HG03060 (cell line): ENCODE data around the gene PHC2.

Experiments used
- ATAC-seq: cut with Tn5 transposase; IDR thresholded peaks from one replicate; pipeline ENCODE4 v1.9.1; 2021; ENCODE audit warnings: low read depth, moderate number of reproducible peaks; ENCODE audit not compliant: unreplicated experiment

The PHC2 gene

DNA sequence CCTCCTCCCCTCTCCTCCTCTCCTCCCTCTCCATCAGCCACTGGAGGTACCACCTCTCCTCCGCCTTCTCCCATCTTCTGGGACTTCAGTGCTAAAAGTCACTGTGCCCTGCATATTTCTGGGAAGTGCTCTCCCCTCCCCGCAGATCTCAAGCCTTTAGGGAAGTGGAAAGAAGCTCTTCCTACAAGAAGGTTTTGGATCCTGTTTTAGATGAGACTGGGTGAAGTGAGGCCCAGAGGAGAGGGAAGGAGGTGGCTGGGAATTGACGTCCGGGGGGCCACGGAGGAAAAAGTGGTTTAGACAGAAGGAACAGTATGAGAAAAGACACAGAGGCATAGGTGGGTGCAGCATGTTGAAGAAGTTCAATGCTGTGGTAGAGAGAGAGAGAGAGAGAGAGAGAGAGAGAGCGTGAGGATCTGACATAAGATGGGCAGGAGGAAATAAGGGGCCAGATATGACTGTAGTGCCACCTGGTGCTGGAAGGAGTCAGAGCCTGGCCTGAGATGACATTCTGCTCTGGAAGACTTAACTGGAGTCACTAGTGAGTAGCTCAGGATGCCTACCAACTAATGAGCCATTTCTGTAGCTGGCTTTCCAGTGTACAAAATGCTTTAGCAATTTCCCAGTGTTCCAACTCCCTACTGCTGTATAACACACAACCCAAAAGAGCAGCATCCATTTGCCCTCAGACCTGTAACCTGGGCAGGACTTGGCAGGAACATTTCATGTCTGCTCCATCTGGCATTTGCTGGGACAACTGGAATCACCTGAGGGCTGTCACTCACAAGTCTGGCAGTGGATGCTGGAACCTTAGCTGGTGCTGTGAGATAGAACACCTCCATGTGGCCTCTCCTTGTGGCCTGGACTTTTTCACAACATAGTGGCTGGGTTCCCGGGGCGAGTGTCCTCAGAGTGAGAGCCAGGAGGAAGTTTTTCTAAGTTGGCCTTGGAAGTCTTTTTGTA lies 24.9 kb upstream of the PHC2 start:
- ATAC-seq: no peak

DNA sequence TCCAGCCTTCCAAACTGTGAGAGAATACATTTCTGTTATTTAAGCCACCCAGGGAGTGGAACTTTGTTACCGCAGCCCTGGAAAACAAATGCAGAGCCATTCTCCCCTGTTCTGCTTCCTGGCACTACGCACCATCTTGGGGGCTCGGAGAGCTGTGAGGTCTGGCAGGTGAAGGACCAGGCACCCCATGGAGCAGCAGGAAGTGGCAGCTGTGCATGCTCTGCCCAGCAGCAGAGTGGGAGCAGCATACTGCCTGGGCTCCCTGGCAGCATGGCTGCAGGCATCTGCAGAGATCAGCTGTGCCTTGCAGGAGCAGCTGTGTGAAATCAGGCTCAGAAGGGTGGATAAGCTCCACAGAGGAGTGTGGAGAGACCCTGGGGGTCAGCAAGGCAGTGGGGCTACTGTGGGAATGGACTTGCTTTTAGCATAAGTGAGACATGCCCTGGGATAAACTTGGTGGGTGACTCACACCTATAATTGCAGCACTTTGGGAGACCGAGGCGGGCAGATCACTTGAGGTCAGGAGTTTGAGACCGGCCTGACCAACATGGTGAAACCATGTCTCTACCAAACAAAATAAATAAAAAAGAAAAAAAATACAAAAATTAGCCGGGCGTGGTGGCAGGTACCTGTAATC lies 23.9 kb upstream of the PHC2 start:
- no peak for ATAC-seq

GRCh38 chr1:33446590-33446989 lies 15.7 kb upstream of the PHC2 start:
- ATAC-seq: no peak

- ATAC-seq: no peak
These were observed 14.2 kb upstream of the PHC2 start for GRCh38 chr1:33445108-33445507.

DNA sequence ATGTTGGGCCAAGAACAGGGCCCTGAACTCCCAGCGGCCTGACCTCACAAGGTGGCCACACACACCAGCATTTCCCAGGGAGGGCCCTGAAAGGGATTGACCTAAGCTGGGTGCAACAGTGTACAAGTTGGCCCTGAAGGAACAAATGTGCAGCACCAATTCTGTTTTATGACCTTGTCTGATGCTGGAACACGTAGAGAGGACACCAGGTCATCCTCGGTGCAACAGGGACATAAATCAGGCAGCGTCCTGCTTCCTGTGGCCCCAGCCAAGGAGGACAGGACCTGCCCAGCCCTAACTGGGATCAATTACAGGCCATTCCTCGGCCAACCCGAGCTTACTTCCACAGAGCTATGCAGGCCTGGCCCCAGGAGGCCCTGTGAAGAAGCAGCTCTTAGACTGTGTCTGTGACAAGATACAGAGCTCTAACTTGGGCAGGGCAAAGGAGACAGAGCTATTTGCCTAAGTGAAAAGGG lies 12.8 kb upstream of the PHC2 start:
- ATAC-seq: no peak

- ATAC-seq: no peak
These were observed 12.3 kb upstream of the PHC2 start for GRCh38 chr1:33443080-33443704.

GRCh38 chr1:33442141-33442540 lies 11.2 kb upstream of the PHC2 start:
- ATAC-seq: no peak

DNA sequence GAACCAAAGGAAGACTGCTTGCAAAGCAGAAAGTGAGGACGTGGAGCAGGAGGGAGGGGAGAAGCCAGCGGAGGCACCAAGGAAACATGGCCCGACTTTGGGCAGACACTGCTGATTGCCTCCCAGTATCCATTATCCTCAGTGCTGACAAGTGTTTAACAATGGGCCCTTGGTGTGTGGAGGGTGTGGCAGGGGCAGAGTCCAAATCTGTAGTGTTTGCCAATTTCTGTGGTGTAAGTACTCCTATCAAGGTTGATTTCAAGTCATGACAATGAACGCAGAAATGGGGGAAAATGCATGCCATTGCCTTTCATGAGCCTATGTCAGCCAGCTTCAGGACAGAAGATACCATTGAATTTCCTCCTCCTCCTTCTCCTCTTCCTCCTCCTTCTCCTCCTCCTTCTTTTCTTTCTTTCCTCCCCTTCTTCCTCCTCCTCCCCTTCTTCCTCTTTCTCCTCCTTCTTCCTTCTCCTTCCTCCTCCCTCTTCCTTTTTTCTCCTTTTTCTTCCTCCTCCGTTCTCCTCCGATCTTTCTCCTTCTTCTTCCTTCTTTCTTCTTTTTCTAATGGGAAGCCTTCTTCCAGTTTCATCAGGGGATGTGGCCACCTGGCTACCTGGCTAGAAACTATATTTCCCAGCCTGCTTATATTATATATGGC lies 10.3 kb upstream of the PHC2 start:
- no peak for ATAC-seq

GRCh38 chr1:33439662-33440061 lies 8.8 kb upstream of the PHC2 start:
- ATAC-seq: no peak

DNA sequence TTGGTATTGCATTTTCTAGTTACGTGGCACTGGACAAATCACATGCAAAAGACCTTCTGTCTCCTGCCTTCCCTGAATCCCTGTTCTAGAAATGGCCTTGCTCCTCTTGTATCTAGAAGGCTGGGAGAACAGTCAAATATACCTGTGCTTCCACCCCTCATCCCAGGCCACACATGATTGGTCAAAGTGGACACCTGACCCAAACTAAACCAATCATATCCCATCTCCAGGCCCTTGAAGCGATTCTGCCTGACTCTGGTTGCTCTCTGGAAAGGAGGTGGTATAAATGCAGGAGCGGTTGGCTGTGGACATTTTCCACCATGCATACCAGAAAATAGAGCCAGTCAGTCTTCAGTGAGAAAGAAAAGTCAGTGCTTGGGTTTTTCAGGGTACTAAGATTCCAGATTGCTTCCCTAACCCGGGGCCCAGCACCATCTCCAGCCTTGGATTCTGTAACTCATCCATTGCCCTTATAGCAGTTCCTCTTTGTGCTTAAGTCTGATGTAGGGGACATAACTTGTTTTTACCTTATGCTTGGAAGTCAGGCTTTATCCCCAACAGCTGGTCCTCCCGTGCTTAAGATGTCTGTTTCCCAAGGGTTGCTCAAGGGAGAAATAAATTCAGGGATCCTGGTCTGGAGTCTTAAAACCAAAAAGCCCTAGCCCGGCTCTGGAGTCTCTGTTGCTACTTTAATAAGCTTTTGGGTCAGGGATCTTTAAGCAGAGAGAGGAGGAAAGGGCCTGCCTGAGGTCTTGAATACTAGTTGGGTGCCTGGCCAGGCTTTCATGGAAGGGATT lies 7.7 kb upstream of the PHC2 start:
- ATAC-seq: no peak

GRCh38 chr1:33436557-33437285 lies 5.8 kb upstream of the PHC2 start:
- ATAC-seq: no peak

GRCh38 chr1:33435096-33435820 lies 4.4 kb upstream of the PHC2 start:
- no peak for ATAC-seq

- ATAC-seq: no peak
These were observed 3.5 kb upstream of the PHC2 start for GRCh38 chr1:33434363-33434750.

DNA sequence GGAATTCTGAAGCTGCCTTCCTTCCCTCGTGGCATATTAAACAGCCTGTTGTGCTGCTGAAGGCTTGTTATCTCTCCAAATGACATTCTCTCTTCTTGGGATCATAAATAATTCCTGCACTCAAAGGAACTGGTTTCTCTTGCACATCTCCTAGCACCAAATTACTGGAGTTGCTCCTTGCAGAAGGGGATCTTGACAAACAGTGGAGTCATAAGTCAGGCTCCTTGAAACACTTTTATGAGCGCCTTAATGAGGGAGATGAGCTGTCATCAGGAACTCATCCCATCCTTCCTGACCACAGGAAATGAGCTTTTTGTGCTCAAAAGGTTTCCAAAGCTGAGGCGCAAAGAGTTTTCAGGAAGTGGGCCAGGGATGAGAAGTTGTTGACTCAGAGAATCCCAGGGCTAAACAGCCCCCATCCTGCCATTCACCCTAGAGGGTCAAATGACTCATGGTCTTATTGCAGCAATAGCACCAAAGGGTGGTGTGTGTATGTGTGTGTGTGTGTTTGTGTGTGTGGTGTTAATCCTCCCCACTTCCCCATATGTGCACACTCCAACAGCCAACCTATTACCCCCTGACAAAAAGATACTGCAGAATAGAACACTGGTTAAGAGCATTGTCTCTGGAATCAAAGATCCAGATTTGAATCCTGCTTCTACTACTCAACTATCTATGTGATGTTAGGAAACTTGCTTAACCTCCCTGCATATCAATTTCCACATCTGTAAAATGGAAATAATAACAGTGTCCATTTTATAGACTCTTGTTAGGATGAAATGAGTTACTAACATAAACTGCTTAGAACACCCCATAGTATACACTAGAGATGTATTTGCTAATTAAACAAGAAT lies 2.8 kb upstream of the PHC2 start:
- no peak for ATAC-seq

GRCh38 chr1:33429856-33430691 lies 821 bp downstream of the PHC2 start:
- no peak for ATAC-seq

GRCh38 chr1:33429332-33429731 lies 1.6 kb downstream of the PHC2 start:
- ATAC-seq: no peak

GRCh38 chr1:33428661-33429060 lies 2.2 kb downstream of the PHC2 start:
- no peak for ATAC-seq
